ENCODE results near the gene ARHGAP22.

ARHGAP22 gene

GRCh38 chr10:48533540-48533939 is 71.3 kb downstream of the ARHGAP22 start:
- DNase-seq (ENCODE audit: low read depth), result no peak

GRCh38 chr10:48531486-48531885 is 73.4 kb downstream of the ARHGAP22 start:
- no peak for DNase-seq (ENCODE audit: low read depth)

GRCh38 chr10:48529331-48529730 is 75.5 kb downstream of the ARHGAP22 start:
- DNase-seq (ENCODE audit: low read depth), result no peak

- DNase-seq (ENCODE audit: low read depth), result no peak
These were observed 77.1 kb downstream of the ARHGAP22 start for GRCh38 chr10:48527756-48528155.

- DNase-seq (ENCODE audit: low read depth), result no peak
These were observed 77.9 kb downstream of the ARHGAP22 start for GRCh38 chr10:48526846-48527505.

GRCh38 chr10:48526011-48526821 is 78.7 kb downstream of the ARHGAP22 start:
- DNase-seq (ENCODE audit: low read depth), result no peak

GRCh38 chr10:48525113-48525512 is 79.8 kb downstream of the ARHGAP22 start:
- no peak for DNase-seq (ENCODE audit: low read depth)

- DNase-seq (ENCODE audit: low read depth), result no peak
These were observed 80.8 kb downstream of the ARHGAP22 start for GRCh38 chr10:48523820-48524758.

- DNase-seq (ENCODE audit: low read depth), result no peak
These were observed 81.6 kb downstream of the ARHGAP22 start for GRCh38 chr10:48523212-48523819.

- no peak for DNase-seq (ENCODE audit: low read depth)
These were observed 82.7 kb downstream of the ARHGAP22 start for GRCh38 chr10:48522011-48522765.

GRCh38 chr10:48520594-48520993 is 84.3 kb downstream of the ARHGAP22 start:
- no peak for DNase-seq (ENCODE audit: low read depth)

GRCh38 chr10:48520184-48520506 is 84.7 kb downstream of the ARHGAP22 start:
- no peak for DNase-seq (ENCODE audit: low read depth)

GRCh38 chr10:48519481-48520183 is 85.2 kb downstream of the ARHGAP22 start:
- DNase-seq (ENCODE audit: low read depth), result no peak

- no peak for DNase-seq (ENCODE audit: low read depth)
These were observed 85.9 kb downstream of the ARHGAP22 start for GRCh38 chr10:48518986-48519385.

- no peak for DNase-seq (ENCODE audit: low read depth)
These were observed 86.7 kb downstream of the ARHGAP22 start for GRCh38 chr10:48517911-48518811.

GRCh38 chr10:48517482-48517881 is 87.4 kb downstream of the ARHGAP22 start:
- no peak for DNase-seq (ENCODE audit: low read depth)

- no peak for DNase-seq (ENCODE audit: low read depth)
These were observed 88.0 kb downstream of the ARHGAP22 start for GRCh38 chr10:48516911-48517310.

- DNase-seq (ENCODE audit: low read depth), result no peak
These were observed 90.0 kb downstream of the ARHGAP22 start for GRCh38 chr10:48514916-48515315.

GRCh38 chr10:48514255-48514654 is 90.6 kb downstream of the ARHGAP22 start:
- DNase-seq (ENCODE audit: low read depth), result no peak

GRCh38 chr10:48512861-48513260 is 92.0 kb downstream of the ARHGAP22 start:
- DNase-seq (ENCODE audit: low read depth), result no peak
